Activated CD4-positive, alpha-beta T cell treated with anti-CD3 and anti-CD28 coated beads for 48 hours (primary cell): ENCODE measurements around the gene ZDHHC9.

Experiments used
- DNase-seq: peaks from one replicate; pipeline ENCODE4 v3.0.0-alpha.2; 2020

Gene ZDHHC9

DNA sequence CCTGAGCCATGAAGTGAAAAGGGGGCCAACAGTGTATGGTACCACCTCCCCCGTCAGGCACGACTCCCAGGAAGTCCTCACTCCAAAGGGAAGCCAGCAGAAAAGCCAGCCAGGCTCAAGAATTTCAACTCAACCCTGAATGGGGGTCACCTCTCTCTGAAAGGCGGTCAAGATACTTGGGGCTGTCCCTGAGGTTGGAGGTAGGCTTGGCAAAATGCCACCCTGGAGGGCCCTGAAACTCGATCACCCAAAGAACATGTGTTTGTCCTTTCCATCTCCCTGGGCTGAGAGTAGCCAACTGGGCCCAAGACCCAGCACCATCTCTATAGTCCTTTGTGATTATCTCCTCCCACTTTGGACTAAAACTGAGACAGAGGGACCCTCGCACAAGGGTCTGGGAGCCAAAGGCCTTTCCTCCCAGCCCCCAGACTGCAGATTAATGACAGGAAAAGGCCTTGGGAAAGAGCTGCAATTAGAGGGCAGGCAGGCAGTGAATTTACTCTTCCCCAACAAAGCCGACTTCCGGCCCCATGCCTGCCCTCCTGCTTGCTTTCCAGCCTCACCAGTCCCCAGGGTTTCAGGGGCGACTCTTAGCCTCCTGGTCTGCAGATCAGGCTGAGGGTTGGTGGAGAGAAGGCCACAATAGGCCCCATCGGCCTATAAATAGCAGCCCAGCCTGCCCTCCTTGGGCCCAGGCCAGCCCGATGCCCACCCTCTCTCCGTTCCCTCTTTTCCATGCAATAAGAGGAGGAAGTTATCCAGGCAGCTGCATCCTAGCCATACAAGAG lies 58.3 kb downstream of the ZDHHC9 start:
- DNase-seq: no peak

GRCh38 chrX:129784371-129784770 lies 59.3 kb downstream of the ZDHHC9 start:
- DNase-seq: no peak

GRCh38 chrX:129783291-129783713 lies 60.4 kb downstream of the ZDHHC9 start:
- DNase-seq: peak; percentile 38

- DNase-seq: no peak
These were observed 61.0 kb downstream of the ZDHHC9 start for GRCh38 chrX:129782706-129783105.

DNA sequence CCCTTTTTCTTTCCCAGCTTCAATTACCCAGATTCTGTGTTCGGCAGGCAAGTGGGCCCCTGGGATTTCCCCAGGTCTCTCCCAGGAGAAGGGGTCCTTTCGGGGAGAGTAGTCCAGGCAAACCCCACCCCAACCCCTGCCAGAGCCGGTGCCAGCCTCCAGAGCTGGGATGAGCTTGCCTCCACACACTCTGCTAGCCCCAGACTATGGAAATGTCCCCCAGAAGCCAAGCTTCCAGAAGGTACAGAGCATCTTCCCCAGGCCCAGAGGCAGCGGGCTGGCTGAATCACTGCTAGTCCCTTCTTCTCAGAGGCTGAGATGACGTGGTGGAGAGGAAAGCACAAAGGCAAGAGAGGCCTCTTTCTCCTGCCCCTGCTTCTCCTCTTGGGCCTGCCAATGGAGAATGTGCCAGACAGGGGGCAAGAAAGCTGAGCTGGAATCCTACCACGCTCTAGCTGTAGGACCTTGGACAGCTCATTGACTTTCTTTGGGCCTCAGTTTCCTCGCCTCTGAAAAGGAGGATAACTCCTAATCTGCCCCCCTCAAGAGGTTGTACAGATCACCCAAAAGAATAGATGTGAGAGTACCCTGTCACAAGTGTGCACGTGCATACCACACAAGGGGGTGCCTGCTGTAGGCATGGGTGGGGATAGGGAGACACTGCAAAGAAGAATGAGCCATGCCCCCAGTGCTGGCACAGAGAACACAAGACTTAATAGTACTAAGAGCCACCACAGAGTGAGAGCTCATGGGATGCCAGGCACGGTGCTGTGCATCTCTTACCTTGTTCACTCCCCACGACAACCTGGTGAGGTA lies 61.8 kb downstream of the ZDHHC9 start:
- peak; percentile 58 for DNase-seq

DNA sequence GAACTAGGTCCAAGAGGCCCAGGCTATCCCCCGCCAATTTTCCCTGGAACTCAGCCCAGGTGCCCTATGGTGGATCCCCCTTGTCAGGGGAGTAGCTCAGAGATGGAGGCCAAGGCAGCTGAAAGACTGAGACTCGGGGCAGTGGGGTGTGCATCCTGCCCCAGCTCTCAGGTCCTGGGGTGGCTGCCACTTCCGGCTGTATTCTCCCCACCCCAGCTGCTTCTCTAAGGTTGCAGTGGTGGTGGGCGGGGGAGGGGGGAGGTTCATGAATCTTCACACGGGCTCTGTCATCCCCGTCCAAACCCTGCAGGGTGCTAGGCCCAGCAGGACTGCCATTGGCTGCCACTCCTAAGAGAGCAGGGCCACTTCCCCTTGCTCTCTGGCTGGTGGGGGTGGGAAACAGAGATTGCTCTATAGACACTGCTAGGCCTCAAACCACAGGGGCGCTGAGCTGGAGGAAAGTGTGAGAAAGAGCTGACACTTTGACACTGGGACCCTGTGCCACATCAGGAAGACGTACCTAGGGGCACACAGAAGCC lies 62.5 kb downstream of the ZDHHC9 start:
- peak; percentile 86 for DNase-seq

DNA sequence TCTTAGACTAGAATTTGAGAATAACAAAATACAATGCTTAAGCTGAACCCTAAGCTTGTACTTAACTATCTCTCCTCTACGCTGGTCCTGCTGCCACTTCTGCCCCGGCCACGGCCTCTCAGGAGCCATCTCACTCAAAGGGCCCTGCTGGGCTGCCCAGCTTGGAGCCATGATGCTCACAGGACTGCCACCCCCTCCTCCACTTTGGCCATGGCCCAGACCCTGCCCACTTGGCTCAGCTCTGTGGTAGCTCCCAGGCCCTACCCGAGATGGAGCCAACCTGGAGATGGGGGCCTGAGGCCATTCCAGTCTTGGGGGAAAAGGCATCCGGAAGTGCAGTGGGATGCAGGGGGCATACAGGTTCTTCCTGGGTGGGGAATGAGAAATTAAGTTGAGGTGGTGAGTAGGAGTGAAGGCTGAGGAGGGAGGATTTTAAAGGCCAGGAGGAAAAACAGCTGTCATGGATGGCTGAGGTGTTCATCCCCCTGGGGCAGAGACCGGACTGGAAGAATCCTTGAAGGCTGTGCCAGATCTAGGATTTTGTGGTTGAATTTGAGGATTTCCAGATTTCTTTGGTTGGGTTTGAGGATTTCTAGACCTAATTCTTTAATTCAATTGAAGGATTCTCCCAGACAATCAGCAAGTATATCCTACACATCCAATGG lies 63.1 kb downstream of the ZDHHC9 start:
- DNase-seq: no peak

DNA sequence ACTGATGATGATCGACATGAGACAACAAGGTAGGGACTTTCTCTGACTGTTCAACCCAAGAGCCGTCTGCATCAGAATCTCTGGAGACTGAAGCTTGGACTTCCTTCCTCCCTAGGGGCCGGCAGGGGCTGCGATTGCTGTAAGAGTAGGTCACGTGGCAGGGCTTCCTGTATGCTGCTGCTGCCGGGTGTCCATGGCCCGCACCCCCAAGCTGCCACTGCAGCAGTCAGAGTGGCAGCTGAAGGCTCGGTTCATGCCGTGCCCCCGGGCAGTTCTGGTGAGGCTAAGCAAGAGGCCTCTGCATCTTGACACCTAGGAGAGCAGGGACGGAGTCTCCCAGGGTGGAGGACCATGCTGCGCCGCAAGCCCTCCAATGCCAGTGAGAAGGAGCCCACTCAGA lies 63.9 kb downstream of the ZDHHC9 start, which contains the start of gene SASH3:
TSS of gene SASH3 (plus strand) at position 203 of the 400 bp plus-strand sequence. CDS start at position 352, 149 bp downstream.
- peak; percentile 71 for DNase-seq

DNA sequence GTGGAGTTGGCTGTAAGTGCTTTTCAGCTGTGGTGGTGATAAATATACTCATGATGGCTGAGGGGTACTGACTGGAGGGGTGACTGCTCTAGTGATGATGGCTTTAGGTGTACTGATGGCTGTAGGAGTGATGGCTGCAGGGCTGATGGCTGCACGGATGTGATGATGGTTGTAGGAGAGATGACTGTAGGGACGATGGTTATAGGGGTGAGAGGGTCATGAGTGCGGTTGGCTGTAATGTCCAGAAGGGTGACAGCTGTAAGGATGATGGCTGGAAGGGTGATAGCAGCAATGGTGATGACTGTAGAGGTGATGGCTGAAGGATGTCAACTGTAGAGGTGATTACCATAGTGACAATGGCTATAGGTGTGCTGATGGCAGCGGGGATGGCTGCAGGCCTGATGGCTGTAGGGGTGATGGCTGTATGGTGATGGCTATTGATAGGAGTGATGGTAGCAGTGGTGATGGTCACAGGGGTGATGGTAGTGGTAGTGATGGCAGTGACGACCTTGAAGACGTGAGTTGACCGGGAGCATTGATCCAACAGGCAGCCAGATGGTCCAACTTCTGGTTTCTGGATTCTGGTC lies 64.5 kb downstream of the ZDHHC9 start:
- DNase-seq: no peak

DNA sequence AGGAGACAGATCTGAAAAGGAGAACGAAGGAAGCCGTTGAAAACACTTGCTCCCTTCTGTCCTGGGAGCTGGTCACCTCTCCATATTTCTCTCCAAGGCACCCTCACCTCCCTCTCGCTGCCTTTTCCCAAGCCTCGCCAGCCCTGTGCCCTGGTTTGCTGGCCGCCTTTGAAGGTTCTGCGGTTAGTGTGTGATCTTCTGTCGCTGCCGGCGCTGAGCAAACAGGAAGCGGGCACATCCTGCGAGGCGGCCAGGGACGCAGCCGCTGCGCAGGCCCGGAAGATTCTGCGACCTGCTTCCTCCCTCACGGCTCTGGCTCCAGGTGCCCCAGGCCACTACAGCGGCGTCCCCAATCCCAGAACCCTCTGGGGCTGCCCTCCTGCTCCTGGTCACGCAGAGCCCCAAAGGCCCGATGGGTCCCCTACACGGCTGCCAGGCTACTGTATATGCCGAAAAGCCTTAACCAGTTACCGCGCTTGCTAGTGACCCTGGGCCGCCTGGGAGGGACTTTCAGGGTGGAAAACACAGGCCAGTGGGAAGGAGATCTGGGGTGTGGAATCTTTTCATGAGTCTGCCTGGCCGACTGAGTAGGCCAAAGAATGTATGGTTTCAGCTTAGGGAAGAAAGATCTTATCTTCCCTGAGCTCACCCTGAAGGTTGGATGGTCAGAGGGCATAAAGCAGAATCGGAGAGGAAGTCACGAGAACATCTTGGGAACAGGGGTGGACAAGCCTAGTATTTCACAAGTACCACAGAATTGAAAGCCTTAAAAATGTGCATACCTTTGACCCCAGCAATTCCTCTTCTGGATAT lies 66.3 kb downstream of the ZDHHC9 start:
- peak; percentile 78 for DNase-seq

DNA sequence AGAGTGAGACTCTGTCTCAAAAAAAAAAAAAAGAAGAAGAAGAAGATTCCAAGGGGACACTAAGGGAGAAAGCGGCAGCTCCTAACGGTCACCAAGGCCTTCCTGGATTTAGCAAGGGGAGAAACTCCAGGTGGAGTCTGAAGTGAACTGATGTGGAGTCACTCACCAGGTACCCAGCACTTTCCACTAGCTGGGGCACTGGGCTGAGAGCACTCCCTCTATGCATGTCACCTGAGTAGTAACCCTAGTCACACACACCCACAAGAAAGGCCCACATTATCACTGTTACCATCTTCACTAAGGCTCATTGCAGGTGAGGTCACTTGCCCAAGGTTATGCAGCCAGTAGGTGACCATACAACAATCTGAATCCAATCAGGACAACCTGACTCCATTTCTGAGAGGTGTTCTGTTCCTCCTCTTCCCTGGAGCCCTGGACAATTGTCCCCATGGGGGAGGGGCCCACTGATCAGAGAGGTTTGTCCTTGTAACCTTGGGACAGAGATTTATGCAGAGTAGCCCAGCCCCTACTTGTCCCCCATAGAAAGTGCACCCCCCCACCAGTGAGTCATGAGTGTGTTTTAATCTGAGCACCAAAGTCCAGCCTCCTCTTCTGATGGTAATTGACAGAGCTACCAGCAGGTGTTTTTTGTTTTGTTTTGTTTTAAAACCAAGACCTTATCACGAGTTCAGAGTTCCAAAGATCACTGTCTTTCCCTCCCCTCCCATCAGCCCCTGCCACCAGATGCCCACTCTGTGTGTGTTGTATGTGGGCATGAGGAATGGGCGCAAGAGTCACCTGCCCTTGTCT lies 69.8 kb downstream of the ZDHHC9 start:
- DNase-seq: no peak

DNA sequence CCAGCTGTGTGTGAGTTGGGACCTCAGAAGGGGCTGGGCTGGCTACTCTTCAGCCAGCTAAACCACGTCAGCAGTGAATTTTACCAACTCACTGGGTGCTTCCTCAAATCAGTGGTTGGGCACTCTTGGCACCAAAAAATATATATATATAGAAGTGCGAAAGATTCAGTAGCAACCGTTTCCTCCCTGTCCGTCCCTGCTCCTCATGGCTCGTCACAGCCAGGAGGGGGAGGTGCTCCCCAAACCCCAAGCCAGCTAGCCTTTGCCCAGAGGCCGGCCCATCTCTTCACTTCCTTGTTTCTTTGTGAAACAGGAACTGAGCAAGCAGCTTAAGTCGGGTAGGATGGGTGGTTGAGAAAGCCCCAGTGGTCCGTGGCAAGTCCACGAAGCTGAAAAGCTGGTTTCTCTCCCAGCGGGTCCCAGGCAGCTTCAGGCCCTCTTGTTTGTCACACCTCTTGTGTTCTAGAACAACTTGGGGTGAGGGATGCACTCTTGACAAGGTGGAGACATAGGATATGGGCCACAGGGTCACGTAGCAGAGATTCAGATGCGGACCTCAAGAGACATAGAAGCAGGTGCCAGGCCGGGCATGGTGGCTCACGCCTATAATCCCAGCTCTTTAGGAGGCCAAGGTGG lies 70.8 kb downstream of the ZDHHC9 start:
- peak; percentile 48 for DNase-seq

DNA sequence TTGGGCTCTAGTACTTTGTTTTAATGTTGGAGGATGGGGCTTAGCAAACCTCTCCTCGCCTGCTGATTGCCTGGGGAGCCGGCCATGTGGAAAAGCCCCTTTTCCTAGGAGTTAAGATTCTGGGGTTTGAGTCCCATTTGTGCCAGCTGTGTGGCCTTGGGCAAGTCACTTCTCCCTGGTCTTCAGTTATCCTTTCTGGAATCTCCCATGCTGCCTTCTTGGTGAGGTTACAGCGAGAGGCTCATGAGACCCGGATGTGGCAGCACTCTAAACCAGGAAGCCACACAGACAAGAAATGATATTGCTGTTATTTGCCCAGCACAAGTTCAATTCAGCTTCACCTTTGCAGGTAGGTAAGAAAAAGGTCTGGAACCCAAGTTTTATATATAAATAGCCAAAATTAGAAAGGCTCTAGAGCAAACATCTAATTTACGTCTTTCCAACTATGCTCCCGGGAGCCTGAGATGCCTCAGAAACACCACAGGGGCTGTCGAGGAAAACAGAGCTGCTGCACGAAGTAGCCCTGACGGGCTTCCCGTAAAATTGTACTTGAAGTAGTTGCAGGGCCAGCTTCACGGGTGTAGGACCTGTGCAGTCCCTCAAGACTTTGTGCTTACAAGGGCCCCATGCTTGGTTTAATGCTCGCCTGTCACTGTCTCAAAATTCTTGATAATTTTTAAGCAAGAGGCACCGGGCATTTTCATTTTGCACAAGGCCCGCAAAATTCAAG lies 72.3 kb downstream of the ZDHHC9 start:
- DNase-seq: no peak

- peak; percentile 77 for DNase-seq
These were observed 74.1 kb downstream of the ZDHHC9 start for GRCh38 chrX:129769467-129770154.

DNA sequence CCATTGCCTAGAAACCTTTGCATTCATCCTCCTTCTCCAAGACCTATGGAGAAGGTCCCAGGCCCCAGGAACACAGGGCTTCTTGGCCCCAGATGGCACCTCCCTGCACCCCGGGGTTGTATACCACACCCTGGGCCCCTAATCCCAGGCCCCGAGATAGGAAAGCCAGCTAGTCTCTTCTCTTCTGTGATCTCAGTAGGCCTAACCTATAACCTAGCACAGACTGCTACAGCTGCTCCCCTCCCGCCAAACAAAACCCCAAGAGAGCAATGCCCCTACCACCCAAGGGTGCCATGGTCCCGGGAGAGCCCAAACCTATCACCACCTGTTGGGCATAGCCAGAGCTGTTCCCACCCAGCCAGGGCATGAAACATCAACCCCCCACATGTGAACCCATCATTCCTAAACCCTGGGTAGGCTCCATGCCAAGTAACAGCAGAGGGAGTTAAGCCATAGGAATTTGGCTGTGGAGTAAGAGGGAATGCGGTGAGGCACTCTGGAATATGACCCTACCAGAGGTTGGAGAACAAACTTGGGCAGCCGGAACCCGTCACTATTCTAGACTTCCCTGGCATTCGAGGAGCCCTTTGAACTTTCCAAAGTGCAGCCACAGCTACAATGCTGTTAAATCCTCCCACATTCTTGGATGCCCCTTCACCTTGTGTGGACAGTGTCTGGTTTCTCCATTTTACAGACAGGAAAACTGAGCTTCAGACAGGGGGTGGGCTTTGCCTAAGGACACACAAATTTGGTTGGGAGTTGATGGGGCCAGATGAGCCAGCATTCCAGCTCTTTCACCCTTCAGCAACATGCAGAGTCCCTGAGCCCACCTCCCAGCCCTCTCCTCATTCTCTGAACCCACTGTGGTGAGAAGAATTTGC lies 74.9 kb downstream of the ZDHHC9 start:
- DNase-seq: no peak

DNA sequence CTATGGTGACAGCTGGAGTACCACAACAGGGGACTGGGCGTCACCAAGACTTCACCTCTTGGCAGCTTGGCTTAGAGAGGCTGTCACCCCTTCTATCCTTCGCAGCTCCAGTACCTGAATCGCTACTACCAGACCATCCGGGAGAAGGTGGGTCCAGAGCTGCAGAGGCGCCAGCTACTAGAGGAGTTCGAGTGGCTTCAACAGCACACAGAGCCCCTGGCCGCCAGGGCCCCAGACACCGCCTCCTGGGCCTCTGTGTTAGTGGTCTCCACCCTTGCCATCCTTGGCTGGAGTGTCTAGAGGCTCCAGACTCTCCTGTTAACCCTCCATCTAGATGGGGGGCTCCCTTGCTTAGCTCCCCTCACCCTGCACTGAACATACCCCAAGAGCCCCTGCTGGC lies 75.5 kb downstream of the ZDHHC9 start:
- DNase-seq: no peak

DNA sequence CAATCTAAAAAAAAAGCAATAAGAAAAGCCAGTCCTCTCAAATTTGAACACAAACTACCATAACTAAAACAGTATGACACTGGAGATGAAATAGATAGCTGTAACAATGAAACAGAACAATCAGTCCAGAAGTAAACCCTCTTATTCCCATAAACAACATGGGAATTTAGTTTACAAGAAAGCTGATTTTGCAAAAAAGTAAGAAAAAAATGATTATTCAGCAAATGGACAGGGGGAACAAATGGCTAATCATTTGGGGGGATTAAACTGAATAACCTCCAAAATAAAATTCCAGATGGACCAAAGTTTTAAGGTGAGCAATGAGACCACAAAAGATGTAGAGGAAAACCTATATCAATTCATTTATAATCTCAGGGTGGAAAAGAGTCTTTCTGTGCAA lies 80.0 kb downstream of the ZDHHC9 start:
- no peak for DNase-seq

DNA sequence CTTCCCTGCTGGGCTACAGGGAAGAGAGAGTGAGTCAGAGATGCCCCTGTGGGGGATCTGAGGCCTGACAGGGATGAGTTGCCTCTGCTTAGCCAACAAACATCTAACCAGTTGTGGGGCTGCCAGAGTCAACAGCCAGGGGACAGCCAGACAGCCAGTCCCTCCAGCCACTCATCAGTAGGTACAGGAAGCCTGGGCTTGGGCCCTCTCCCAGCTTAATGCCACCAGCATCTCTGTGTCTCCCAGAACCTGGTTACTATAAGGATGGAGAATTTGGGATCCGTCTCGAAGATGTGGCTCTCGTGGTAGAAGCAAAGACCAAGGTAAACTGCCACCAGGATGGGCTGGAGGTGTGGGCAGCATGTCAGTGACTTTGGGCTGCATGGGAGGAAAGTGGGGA lies 81.2 kb downstream of the ZDHHC9 start:
- DNase-seq: no peak
